ENCODE data around the gene MED12L. TPM values are rescaled to one million over a fixed set of nuclear protein-coding genes. Genes with fewer than 3 reads are reported as not detected.

Gene MED12L
- total and polyA plus RNA-seq, 10 of the 15 experiments (the other 5 are each of a cell fraction or from before 2014, with no cell fraction given): 0.01 to 0.06 (median 0.03) TPM; not detected in 2

DNA sequence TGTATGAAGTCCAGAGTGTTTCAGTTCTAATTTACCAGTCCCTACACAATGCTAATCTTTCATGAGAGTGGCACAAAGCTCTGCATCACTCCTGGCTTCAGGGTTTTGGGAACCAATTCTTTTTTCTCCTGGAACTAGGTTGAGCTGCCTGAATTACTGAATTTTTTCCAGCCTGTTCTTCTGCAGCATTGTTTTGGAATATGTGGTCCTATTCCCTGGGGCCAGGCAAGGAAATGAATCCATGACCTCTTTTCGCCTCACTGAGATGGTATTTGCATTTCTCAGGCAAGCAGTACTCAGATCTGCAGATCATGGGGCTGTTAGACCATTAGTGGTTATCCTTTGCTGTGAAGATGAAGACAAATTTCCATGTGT is 143.2 kb downstream of the MED12L start (continued):
- TF ChIP-seq, protein P1, sequence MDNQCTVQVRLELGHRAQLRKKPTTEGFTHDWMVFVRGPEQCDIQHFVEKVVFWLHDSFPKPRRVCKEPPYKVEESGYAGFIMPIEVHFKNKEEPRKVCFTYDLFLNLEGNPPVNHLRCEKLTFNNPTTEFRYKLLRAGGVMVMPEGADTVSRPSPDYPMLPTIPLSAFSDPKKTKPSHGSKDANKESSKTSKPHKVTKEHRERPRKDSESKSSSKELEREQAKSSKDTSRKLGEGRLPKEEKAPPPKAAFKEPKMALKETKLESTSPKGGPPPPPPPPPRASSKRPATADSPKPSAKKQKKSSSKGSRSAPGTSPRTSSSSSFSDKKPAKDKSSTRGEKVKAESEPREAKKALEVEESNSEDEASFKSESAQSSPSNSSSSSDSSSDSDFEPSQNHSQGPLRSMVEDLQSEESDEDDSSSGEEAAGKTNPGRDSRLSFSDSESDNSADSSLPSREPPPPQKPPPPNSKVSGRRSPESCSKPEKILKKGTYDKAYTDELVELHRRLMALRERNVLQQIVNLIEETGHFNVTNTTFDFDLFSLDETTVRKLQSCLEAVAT (IDR thresholded peaks at IDR 0.05): no peak

DNA sequence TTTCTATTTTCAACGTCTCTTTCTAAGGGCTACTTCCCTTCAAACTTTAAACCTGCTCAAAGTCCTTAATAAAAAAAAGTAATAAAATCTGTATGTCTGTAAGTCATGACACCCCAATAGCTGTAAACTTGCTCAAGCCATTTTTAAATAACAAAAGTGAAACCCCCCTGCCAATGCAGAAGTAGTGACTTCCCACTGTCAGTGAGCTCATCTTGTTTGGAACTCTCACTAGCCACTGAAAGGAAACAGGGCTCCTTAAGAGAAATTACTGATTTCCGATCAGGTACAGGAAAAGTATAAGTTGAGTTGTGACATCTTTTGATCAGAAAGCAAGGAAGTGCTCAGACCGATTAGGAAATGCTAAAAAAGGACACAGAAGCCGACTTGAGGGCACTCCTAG is 145.2 kb downstream of the MED12L start:
- Histone ChIP-seq H3K9ac (ENCODE audit: control insufficient read depth, insufficient read depth, low read length) (no peak overlapping the region), H3K4me3 (no peak overlapping the region), H4K20me1 (ENCODE audit: control insufficient read depth, insufficient read depth) (no peaks in the 10 kb centered on the region), H3K27me3 (replicated peaks in 1 of 2; ENCODE audit: control insufficient read depth in 2 of 2, insufficient read depth in 2 of 2, low read length in 1 of 2) (no peaks in the 10 kb centered on the region), H2AFZ (ENCODE audit: control insufficient read depth, low read depth, low read length) (no peak overlapping the region), H3K4me2 (ENCODE audit: control insufficient read depth, insufficient read depth) (peak overlapping the region; percentile 7; the same call in 1 of the 2 replicates), H3K9me3 (replicated peaks; ENCODE audit: control insufficient read depth, insufficient read depth, low read length) (no peaks in the 10 kb centered on the region), H3K79me2 (ENCODE audit: control insufficient read depth, insufficient read depth, low read length) (no peaks in the 10 kb centered on the region), H3K36me3 (ENCODE audit: control insufficient read depth in 2 of 2, insufficient read depth in 2 of 2, low read length in 1 of 2) (no peaks in the 10 kb centered on the region), H3K27ac (ENCODE audit: control insufficient read depth, insufficient read depth) (no peak overlapping the region), H3K4me1 (ENCODE audit: control insufficient read depth, insufficient read depth, low read length) (peaks cover 9% of the 10 kb centered on the region)
- CTCF ChIA-PET: interaction anchor here (0.7 to 8.7 kb wide), 12 partner anchors 20 to 591 kb away, joined by 3 to 182 read pairs (median 3); partner anchors contain the start of gene P2RY14
- in situ Hi-C loops (cut with MboI) (no loop called here), intact Hi-C loops (cut with micrococcal nuclease; ENCODE audit: unreplicated experiment) (no loop called here)
- SMC1A ChIA-PET (ENCODE audit: uncharacterized antibody, unreplicated experiment): interaction anchor here (0.7 to 7.6 kb wide), 9 partner anchors 23 to 97 kb away, joined by 3 to 98 read pairs (median 4); partner anchors contain the start of genes GPR171 and P2RY14
- no TSS peak for BruUV-seq (replicated peaks)
- RAD21 ChIA-PET (ENCODE audit: unreplicated experiment): interaction anchor here (1.1 to 1.4 kb wide), 6 partner anchors 28 to 62 kb away, joined by 3 to 8 read pairs (median 4); partner anchors contain the start of gene GPR171
- POLR2A ChIA-PET: no interaction called here
- ATAC-seq (peak; percentile 63), FAIRE-seq (no peak), DNase-seq (ENCODE audit: low read depth, low spot score) (no peak)
- WGBS (ENCODE audit: insufficient coverage, insufficient replicate concordance, low lambda C conversion rate, missing lambda C conversion rate): 3% methylated on average over 4 of the region's 4 CpGs
- TF ChIP-seq, protein P2, sequence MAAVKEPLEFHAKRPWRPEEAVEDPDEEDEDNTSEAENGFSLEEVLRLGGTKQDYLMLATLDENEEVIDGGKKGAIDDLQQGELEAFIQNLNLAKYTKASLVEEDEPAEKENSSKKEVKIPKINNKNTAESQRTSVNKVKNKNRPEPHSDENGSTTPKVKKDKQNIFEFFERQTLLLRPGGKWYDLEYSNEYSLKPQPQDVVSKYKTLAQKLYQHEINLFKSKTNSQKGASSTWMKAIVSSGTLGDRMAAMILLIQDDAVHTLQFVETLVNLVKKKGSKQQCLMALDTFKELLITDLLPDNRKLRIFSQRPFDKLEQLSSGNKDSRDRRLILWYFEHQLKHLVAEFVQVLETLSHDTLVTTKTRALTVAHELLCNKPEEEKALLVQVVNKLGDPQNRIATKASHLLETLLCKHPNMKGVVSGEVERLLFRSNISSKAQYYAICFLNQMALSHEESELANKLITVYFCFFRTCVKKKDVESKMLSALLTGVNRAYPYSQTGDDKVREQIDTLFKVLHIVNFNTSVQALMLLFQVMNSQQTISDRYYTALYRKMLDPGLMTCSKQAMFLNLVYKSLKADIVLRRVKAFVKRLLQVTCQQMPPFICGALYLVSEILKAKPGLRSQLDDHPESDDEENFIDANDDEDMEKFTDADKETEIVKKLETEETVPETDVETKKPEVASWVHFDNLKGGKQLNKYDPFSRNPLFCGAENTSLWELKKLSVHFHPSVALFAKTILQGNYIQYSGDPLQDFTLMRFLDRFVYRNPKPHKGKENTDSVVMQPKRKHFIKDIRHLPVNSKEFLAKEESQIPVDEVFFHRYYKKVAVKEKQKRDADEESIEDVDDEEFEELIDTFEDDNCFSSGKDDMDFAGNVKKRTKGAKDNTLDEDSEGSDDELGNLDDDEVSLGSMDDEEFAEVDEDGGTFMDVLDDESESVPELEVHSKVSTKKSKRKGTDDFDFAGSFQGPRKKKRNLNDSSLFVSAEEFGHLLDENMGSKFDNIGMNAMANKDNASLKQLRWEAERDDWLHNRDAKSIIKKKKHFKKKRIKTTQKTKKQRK (IDR thresholded peaks at IDR 0.05; ENCODE audit: low read depth, low read length): no peak
- TF ChIP-seq, protein P3, sequence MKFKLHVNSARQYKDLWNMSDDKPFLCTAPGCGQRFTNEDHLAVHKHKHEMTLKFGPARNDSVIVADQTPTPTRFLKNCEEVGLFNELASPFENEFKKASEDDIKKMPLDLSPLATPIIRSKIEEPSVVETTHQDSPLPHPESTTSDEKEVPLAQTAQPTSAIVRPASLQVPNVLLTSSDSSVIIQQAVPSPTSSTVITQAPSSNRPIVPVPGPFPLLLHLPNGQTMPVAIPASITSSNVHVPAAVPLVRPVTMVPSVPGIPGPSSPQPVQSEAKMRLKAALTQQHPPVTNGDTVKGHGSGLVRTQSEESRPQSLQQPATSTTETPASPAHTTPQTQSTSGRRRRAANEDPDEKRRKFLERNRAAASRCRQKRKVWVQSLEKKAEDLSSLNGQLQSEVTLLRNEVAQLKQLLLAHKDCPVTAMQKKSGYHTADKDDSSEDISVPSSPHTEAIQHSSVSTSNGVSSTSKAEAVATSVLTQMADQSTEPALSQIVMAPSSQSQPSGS (IDR thresholded peaks at IDR 0.05; ENCODE audit: low read length): no peak
- TF ChIP-seq CHD2 (IDR thresholded peaks at IDR 0.05; ENCODE audit: borderline replicate concordance, low read depth, low read length): no peak
- peak; percentile 45; the same call in 1 of the 2 replicates for TF ChIP-seq ATF7 (IDR thresholded peaks at IDR 0.05; ENCODE audit: low read depth)
- TF ChIP-seq, protein P4, sequence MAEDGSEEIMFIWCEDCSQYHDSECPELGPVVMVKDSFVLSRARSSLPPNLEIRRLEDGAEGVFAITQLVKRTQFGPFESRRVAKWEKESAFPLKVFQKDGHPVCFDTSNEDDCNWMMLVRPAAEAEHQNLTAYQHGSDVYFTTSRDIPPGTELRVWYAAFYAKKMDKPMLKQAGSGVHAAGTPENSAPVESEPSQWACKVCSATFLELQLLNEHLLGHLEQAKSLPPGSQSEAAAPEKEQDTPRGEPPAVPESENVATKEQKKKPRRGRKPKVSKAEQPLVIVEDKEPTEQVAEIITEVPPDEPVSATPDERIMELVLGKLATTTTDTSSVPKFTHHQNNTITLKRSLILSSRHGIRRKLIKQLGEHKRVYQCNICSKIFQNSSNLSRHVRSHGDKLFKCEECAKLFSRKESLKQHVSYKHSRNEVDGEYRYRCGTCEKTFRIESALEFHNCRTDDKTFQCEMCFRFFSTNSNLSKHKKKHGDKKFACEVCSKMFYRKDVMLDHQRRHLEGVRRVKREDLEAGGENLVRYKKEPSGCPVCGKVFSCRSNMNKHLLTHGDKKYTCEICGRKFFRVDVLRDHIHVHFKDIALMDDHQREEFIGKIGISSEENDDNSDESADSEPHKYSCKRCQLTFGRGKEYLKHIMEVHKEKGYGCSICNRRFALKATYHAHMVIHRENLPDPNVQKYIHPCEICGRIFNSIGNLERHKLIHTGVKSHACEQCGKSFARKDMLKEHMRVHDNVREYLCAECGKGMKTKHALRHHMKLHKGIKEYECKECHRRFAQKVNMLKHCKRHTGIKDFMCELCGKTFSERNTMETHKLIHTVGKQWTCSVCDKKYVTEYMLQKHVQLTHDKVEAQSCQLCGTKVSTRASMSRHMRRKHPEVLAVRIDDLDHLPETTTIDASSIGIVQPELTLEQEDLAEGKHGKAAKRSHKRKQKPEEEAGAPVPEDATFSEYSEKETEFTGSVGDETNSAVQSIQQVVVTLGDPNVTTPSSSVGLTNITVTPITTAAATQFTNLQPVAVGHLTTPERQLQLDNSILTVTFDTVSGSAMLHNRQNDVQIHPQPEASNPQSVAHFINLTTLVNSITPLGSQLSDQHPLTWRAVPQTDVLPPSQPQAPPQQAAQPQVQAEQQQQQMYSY (CRISPR knock-in tag; IDR thresholded peaks at IDR 0.05): no peak
- TF ChIP-seq, protein P5, sequence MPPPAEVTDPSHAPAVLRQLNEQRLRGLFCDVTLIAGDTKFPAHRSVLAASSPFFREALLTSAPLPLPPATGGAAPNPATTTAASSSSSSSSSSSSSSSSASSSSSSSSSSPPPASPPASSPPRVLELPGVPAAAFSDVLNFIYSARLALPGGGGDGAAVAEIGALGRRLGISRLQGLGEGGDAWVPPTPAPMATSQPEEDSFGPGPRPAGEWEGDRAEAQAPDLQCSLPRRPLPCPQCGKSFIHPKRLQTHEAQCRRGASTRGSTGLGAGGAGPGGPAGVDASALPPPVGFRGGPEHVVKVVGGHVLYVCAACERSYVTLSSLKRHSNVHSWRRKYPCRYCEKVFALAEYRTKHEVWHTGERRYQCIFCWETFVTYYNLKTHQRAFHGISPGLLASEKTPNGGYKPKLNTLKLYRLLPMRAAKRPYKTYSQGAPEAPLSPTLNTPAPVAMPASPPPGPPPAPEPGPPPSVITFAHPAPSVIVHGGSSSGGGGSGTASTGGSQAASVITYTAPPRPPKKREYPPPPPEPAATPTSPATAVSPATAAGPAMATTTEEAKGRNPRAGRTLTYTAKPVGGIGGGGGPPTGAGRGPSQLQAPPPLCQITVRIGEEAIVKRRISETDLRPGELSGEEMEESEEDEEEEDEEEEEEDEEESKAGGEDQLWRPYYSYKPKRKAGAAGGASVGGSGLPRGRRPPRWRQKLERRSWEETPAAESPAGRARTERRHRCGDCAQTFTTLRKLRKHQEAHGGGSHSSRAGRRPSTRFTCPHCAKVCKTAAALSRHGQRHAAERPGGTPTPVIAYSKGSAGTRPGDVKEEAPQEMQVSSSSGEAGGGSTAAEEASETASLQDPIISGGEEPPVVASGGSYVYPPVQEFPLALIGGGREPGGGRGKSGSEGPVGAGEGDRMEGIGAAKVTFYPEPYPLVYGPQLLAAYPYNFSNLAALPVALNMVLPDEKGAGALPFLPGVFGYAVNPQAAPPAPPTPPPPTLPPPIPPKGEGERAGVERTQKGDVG (CRISPR knock-in tag; IDR thresholded peaks at IDR 0.05): no peak
- peak; percentile 14; the same call in 1 of the 2 replicates for TF ChIP-seq JUNB (IDR thresholded peaks at IDR 0.05)

All from GM12878 (cell line).